Spleen (tissue), 7 donors: ENCODE results near the gene SCN4B.

ENCODE experiments used
- CTCF ChIP-seq, 11 experiments: fragments of 200-600 bp in 7 of 11; fragments of 450-650 bp in 4 of 11; sonication (generic) in 4 of 11; IDR thresholded peaks in 8 of 11; conservative IDR thresholded peaks in 3 of 11; 1 replicate in 7 of 11; 2 replicates in 4 of 11; pipeline versions ENCODE4 v1.4.0 to v1.8.0; 2016 to 2021; ENCODE audit warnings: antibody characterized with exemption in 11 of 11, inconsistent platforms in 4 of 11, mild to moderate bottlenecking in 1 of 11
- POLR2A ChIP-seq, 3 donors: fragments of 450-650 bp; IDR thresholded peaks; one replicate each; pipeline ENCODE4 v1.5.1; 2017; ENCODE audit warnings: antibody characterized with exemption in 3 of 3, mild to moderate bottlenecking in 1 of 3
- donor health status: DM: no; HTN: no; CAD: no; lungs with moderate emphysema.
- donor health status: DM: no; HTN: no; CAD: no.
- donor health status: DM: no; HTN: no; CAD: no.

GRCh38 chr11:118149493-118149892 is 3.1 kb downstream of the SCN4B start:
- TF ChIP-seq CTCF (IDR thresholded peaks at IDR 0.05 in 8 of 11, conservative IDR thresholded peaks at IDR 0.05 in 3 of 11) (no peak), POLR2A (IDR thresholded peaks at IDR 0.05) (no peak)
